ENCODE results near the gene KRT17.
"Not testable (repeated sequence)": the region's sequence is repeated elsewhere in the genome, so short reads cannot be mapped to it uniquely, and the experiment has no call there.

The KRT17 gene

DNA sequence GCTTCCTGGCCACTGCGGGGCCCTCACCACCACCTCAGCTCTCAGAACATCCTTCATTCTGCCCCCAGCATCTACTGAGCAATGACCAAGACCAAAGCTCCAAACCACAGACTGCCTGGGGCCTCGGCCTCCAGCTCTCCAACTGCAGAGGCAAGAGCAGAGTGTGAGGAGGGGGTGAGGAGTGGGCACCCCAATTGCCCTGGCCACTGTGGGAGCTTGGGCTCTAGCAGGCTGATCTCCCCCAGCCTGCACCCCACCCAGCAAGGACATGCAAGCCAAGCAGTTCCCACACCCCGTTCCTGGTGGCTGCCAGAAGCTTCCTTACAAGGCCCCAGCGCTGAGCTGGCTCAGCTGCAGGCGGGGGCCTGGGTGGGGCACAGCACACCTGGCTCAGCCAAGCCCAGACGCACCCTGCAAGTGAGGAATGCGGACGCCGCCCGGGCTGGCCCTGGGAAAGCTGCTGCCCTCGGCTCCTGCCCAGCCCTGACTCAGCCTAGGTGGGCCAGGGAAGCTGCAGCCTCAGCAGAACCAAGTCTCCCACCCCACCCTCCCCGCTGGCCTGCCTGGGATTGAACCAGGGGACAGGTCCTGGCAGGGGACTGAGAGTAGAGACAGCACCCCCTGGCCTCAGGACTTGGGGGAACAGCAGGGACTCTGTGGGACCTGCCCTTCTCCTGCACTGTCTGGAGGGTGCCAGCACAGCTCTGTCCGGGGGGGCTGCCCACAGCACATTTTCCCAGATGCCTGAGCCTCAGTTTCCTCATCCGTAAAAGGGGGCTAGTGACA lies 29.7 kb upstream of the KRT17 start:
- no peak for DNase-seq (ENCODE audit: low read depth in 2 of 2)

DNA sequence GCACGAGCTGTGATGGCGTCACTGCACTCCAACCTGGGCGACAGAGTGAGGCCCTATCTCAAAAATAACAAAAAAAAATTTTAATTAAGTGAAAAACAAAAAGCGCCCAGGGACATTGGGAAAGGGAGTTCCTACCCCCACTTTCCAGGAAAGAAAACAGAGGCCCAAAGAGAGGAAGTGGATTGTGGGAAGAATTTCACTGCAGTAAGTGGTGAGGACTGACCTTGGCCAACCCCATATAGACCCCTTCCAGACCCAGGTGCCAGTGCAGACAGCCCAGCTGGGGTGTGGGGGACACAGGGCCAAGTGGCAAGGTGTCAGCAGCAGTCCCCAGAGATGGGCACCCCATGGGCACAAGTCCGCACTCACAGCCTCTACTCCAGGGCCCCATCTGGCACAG lies 29.0 kb upstream of the KRT17 start:
- DNase-seq (ENCODE audit: low read depth in 2 of 2): no peak

DNA sequence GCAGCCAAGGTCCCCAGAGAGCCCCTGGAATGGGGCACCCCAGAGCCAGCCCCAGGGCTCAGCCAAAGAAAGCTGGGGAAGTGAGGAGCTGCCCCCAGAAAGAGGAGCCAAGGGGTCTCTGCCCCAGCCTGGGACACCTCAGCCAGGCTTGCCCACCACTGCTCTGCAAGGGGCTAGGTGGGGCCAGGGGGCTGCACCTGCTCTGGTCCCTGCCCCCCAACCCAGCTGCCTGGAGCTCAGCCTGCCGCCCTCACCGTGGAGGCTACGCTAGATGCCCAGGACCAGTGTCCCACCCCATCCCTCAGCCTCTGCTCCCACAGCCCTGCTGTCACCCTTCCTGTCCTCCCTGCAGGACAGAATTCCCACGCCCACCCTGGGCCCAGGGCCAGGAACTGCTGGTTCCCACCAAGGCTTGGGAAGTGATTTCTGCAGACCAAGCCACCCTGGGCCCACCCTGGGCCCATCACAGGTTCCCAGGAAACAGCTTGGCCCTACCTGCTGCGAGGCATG lies 28.1 kb upstream of the KRT17 start:
- DNase-seq (ENCODE audit: low read depth in 2 of 2): no peak

DNA sequence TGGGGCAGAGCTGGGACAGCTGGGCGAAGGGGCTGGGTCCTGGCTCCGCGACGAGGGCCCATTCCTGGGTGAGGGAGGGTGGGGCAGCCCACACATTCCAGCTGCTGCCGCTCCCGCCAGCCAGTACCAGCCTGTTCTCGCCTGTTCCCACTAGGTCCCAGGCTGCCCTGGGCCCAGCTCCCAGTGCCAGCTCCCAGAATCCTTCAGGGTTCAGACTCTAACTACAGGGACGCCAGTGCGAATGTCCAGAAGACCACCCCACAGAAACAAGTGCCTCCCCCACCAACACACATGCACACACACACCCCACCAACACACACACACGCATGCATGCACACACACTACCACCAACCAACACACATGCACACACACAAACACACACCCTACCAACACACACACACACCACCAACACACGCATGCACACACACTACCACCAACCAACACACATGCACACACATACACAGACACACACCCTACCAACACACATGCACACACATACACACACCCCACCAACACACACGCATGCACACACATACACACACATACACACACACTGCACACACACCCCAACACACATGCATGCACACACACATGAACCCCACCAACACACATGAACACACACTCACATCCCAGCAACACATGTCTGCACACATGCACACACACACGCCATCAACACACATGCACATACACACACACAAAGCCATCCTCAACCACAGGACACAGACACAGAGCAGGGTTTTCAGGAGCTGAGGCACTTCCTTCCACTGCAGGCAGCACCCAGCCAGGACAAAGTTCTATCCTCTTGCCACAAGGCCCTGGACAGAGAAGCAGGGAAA lies 27.5 kb upstream of the KRT17 start:
- DNase-seq (ENCODE audit: low read depth in 2 of 2): no peak

DNA sequence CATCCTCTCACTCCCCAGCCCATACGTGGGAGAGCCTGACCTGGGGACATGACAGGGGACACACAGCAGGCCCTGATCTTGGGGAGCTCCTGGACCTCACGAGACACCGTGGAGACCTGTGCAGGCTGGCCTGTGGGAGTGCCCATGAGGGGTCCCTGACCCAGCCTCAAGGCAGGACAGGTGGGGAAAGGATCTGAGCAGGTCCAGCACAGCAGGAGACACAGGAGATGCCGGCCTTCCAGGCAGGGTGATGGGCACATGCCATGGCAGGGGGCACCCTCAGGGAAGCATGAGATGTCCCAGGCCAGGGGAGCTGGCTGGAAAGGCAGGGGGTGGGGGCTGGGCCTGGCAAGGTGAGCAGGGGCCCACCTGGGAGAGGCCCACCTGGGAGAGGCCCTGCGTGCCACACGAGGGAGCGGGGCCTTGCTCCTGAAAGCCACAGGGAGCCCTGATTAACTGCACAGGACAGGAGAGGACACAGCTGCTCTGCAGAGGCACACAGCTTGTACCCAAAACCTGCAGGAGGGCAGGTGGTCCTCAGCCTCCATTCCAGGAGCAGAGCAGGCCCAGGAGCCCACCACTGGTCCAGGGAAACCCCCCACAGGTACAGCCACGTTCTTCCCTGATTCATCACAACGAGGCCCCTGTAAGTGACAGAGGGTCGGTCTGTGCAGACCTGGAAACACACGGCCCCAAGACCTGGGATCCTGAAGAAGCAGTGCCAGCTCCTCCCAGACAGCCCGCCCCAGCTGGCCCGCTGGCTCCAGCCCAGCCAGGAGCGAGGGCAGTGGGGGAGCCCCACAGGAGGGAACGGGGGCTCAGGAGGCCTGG lies 26.6 kb upstream of the KRT17 start:
- DNase-seq (ENCODE audit: low read depth in 2 of 2): no peak

DNA sequence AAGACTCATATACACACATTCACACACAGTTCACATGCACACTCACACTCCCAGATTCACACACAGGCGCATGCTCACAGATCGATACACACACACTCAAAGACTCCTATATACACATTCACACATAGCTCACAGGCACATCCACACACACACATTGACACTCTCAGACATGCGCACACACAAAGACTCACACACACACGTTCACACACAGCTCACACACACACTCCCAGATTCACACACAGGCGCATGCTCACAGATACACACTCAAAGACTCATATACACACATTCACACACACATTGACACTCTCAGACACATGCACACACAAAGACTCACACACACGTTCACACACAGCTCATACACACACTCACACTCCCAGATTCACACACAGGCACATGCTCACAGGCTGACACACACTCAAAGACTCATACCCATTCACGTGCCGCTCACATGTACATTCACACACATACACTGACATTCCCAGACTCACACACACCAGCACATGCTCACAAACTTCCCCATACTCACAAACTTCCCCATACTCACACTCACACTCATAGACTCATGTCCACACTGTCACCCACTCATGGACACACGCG lies 25.6 kb upstream of the KRT17 start:
- DNase-seq (ENCODE audit: low read depth in 2 of 2): no peak

DNA sequence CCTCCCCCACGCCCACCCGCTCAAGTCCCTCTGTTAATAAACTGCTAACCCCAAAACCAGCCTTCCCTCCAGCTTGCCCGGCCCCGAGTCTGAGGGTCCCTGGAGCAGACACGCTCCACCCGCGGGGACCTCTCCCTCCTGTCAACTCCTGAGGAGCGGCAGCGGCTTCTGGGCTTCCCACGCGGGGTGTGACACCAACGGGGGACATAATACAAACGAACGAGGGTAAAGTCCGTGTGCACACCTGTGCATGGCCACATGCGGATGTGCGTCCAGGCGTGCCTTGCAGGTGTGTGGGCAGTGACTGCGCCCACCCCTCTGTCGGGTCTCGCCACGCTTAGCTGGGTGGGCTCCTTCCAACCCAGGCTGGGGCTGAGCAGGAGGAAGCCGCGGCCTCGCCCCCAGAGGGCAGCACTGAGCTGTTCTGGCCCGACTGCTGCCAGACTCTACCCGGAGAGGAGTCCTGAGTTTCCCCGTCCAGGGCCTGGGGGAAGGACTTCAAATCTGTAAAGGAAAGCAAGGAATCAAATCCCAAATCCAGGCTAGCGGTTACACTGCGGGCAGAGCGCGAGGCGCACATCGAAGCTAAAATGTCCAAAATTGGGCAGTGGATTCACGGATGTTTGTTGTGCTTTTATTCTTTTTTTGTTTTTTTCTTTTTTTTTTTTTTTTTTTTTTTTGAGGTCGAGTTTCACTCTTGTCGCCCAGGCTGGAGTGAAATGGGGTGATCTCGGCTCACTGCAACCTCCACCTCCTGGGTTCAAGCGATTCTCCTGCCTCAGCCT lies 24.2 kb upstream of the KRT17 start:
- peak; percentile 54 to 55 for DNase-seq (ENCODE audit: low read depth in 2 of 2)

DNA sequence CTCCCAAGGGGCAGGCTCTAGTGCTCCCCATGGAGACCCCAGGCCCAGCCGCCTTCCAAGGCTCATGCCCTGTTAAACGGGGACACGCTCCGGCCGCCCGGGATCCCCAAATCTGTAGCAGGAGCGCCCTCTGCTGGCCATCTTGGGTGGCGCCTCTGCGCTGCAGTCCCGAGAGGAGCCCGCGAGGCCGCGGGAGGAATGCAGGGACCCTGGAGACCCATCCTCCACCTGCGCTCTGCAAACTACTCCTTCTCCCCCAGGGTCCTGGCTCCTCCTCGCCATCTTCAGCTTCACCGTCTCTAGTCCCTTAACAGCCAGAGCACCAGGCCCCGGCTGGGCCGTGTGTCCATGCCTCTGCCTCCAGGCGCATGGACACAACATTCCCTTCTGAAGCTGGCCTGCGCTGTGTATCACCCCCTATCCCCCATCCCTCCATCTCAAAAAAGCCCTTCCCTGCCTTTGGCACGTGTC lies 23.6 kb upstream of the KRT17 start:
- peak in 1 of 2 experiments; percentile 45 for DNase-seq (ENCODE audit: low read depth in 2 of 2)

DNA sequence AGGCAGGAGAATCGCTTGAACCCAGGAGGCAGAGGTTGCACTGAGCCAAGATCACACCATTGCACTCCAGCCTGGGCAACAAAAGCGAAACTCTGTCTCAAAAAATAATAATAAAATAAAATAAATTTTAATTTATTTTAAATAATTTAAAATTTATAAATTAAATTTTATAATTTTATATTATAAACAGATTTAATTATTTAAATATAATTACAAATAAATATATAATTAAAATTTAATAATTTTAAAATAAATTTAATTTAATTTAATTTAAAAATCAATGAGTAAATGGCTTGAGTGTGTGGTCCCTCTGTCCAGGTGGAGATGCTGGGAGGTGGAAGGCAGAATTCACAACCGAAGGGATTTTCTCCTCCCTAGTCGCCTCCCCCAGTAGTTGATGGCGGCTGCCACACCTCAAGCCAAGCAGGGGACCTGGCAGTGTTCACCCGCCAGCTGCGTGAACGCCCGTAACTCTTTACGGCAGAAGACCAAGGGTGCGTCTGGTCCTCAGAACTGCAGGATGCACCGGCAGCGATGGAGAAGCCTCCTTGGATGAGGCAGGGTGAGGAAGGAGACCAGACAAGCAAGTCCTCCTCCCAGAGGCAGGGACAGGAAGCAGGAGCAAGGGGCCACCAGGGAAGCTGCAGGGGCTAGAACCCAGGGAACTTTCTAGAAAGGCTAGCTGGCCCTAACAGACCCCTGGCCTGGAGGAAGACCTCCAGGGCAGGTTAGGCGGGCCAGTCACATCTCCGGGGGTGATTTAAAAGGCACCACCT lies 22.9 kb upstream of the KRT17 start:
- no peak for DNase-seq (ENCODE audit: low read depth in 2 of 2)

DNA sequence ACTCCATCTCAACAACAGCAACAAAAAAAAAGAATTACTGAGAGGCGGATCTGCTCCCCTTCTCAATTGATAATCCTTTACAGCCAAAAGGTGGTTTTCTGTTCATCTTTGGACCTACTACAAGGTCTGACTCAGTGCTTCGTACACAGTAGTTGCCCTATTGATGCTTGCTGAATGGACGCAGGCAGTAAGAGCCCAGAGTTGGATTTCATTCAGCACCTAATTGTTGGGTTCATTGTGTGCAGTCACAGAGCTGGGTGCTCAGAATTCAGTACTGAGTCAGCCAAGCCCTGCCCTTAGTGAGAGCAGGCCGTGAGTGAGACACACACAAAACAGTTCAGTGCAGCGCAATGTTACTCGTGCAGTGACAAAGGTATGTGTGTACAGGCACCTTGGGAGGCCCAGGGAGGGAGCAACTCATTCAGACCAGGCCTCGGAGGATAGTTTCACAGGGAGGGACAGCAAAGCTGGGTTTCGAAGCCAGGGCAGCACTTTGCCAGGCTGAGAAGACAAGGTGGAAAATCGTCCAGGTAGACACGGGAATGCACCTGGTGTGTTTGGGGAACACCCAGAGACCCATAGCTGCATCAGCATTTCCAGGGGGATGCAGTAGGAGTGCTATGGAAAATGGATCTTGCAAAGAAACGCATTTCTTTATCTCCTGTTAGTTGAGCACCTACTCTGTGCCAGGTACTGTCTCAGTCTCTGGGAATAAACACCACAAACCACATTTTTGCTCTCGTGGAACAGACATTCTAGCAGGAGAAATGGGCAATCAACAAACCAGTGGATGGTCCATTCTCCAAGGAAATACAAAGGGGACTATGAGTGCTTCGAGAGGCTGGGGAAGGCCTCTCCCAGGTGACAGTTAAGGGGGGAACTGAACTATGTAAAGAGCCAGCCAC lies 18.1 kb upstream of the KRT17 start:
- no peak for DNase-seq (ENCODE audit: low read depth in 2 of 2)

DNA sequence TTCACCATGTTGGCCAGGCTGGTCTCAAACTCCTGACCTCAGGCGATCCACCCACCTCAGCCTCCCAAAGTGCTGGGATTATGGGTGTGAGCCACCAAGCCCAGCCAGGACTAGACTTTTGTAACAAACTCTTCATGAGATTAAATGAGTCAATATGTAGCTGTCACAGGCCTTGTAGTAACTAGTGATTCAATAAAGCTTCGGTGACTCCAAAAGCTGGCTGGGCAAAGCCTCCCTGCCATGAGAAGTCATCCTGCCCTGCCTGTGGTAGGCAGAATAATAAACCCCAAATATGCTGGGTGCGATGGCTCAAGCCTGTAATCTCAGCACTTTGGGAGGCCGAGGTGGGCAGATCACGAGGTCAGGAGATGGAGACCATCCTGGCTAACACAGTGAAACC lies 16.2 kb upstream of the KRT17 start:
- DNase-seq (ENCODE audit: low read depth in 2 of 2): not testable (repeated sequence)

DNA sequence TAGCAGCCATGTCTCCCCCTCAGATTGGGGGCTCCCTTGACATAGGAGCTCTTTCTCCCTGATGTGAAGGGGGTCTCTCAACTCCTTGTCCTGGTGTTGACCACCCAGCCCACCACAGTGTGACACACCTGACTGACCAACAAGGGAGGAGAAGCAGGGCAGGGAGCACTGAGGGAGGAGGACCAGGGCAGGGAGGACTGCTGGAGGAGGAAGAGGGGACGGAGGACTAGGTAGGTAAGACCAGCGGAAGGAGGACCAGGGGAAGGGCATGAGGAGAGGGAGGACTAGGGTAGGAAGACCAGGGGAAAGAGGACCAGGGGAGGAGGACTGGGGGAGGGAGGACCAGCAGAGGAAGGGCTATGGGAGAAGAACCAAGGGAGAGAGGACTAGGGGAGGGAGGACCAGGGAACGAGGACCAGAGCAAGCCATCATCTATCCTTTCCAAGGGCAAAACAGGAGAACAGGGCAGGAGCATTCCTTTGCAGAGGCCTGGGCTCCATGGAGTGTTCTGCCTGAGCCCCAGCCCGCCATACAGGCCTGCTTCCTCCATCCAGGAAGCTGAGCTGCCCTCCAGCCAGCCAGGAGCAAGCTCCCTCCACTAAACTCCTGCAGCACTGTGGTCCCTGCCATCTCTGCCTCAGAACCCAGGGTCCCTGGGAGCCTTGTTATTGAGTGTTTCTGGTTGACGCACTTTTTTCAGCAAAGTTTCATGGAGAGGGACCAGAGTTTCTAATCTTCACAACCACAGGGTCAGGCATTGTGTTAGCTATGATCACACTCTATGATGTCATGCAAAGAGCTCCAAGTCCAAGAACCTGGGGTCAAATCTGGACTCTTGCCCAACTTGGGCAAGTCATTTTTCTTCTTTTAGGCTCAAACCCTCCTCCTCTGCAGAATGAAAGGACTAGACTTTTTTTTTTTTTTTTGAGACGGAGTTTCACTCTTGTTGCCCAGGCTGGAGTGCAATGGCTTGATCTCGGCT lies 15.4 kb upstream of the KRT17 start:
- DNase-seq (ENCODE audit: low read depth in 2 of 2): no peak

DNA sequence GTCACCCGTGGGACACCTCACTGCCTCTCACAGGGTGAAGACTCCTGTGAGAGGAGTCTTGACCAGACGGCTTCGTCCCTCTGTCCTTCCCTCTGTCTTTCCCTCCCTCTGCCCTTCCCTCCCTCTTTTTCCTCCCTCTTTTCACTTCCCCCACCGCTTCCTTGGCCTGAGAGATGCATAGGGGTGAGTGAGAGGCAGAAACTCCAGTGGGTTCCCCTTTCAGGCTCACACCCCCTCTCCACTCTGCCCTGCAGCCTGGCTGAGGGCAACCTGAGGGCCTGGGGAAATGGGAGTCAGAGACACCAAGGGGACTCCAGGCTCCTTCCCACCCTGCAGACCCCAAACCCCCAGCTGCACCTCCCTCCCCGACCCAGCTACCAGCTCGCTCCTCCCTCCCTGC lies 14.6 kb upstream of the KRT17 start:
- no peak for DNase-seq (ENCODE audit: low read depth in 2 of 2)

DNA sequence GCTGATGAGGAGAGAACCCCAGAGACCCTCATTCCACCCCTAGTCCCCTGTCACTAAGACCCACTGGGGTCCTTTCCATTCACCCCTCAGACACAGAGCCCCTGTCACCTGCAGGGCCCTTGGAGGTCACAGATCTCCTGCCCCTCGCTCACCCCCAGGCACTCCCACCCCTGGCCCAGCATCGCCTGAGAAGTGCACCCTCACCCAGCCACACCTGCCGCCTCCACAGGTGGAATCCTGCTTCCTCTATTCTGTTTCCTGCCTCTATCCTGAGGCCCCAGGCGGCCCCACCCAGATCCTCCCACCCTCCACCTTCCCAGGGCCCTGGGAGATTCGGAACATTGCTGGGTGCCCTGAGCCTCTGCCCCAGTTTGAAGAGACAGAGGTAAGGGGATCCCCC lies 13.8 kb upstream of the KRT17 start:
- no peak for DNase-seq (ENCODE audit: low read depth in 2 of 2)

DNA sequence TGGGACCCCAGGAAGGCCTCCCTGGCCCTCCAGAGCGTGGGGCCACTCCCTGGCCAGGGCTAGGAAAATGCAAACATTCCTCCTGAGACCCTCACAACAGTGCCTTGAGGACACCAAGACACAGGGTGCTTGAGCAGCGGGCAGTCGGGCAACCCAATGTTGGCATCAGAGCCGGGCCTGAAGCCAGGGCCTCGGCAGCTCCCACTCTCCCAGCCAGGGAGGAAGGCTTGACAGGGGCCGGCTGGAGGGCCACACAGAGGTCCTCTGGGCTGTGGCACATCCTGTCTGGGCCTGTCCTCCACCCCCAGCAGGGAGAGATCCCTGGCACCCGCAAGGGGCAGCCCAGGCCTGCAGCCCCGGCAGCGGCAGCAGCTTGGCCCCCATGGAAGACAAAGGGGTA lies 12.3 kb upstream of the KRT17 start:
- no peak for DNase-seq (ENCODE audit: low read depth in 2 of 2)

DNA sequence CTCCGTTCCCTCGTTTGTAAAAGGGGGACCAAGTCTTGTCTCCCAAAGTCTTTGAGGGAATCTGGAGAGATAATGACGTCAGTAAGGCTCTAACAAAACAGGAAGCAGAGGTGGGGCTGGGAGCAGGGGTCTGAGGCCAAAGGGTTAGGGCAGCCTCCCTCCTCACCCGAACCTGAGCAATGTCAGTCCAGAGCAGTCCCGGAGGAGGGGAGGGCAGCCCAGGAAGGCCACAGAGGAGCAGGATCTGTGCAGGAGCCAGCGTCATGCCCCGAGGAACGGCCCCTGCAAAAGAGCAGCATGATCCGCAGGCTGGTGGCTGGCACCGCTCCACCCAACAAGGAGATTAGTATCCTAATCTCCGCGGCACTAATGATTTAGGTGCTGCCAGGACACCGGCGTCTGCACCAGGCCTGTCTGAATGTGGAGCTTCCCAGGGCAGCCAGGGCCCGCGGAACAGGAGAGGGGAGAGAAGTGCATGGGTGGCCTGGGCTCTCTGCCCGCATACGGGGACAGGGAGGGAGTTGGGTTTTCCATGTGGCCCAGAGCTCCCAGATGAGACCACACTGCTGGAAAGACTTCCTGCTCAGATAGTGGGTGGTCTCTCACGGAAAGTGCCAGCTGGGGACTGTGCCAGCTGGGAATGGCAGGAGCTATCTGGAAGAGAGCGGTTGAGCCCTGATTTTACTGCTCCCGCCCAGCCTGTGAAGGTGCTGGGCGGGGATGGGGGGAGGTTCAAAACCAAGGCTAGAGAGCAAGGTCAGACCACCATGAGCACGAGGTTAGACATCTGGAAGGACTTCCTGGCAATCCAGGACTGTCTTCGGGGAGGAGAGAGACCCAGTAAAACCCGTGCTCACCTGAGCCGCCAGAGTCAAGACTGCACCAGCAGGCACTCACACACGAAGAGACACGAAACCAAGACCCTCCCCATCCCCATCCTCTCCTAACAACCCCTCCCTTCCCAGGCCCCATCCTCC lies 11.0 kb upstream of the KRT17 start:
- DNase-seq (ENCODE audit: low read depth in 2 of 2): no peak
